Measurements from ENCODE around the gene SF3A2. TPM values are rescaled to one million over a fixed set of nuclear protein-coding genes. Genes with fewer than 3 reads are reported as not detected.

SF3A2 gene
- total RNA-seq, 4 donors from 2014 or later: 25.7 to 39.8 (median 30.3) TPM

DNA sequence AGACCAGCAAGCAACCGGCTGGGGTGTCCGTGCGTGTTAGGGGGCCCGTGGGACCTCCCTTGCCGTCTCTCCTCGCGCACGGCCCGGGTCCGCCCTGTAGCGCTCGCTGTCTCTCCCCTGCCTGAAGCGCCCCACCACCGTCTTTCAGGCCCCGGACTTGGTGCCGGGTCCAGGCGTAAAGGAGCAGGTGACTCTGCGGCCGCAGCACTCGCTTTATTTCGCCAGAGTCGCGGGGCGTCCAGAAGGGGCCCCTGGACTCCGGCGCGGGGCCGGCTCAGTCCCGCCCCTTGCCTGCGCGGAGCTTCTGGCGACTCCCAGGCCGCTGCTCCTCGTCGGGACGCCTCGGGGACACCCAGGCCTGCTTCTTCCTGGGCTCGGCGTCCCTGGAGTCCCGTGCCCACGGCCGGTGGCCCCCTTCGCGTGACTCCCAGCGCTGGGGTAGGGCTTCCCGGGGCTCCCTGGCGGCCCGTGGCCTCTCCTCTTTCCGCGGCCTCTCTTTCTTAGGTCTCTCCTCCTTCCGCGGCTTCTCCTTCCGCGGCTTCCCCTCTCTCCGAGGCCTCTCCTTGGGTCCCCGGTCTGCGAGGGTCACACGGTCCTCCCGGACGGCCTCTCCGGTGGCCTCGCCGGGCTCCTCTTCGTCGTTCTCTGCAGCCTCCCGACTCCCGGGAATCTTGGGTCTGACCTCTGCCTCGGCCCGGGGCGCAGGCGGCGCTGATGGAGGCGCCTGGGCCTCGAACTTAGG, 15.6 kb downstream of the SF3A2 start:
- Histone ChIP-seq H3K4me3 (replicated peaks in 1 of 3) (no peak overlapping the region), H3K4me1 (peaks cover 0 to 38% of the 10 kb centered on the region in 2 donors), H3K27ac (no peak overlapping the region), H3K9me3 (no peaks in the 10 kb centered on the region), H3K36me3 (peaks cover 8 to 11% of the 10 kb centered on the region in 2 donors), H3K27me3 (peaks cover 12% of the 10 kb centered on the region)
- no peak for TF ChIP-seq POLR2A (IDR thresholded peaks at IDR 0.05)
- TF ChIP-seq, protein P1, sequence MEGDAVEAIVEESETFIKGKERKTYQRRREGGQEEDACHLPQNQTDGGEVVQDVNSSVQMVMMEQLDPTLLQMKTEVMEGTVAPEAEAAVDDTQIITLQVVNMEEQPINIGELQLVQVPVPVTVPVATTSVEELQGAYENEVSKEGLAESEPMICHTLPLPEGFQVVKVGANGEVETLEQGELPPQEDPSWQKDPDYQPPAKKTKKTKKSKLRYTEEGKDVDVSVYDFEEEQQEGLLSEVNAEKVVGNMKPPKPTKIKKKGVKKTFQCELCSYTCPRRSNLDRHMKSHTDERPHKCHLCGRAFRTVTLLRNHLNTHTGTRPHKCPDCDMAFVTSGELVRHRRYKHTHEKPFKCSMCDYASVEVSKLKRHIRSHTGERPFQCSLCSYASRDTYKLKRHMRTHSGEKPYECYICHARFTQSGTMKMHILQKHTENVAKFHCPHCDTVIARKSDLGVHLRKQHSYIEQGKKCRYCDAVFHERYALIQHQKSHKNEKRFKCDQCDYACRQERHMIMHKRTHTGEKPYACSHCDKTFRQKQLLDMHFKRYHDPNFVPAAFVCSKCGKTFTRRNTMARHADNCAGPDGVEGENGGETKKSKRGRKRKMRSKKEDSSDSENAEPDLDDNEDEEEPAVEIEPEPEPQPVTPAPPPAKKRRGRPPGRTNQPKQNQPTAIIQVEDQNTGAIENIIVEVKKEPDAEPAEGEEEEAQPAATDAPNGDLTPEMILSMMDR (IDR thresholded peaks at IDR 0.05): no peak
- intact Hi-C loops (cut with DNase I): no loop called here
- no peak for DNase-seq
- 10 to 11% methylated on average over 32 to 47 of the region's 74 CpGs for WGBS, 2 donors

DNA sequence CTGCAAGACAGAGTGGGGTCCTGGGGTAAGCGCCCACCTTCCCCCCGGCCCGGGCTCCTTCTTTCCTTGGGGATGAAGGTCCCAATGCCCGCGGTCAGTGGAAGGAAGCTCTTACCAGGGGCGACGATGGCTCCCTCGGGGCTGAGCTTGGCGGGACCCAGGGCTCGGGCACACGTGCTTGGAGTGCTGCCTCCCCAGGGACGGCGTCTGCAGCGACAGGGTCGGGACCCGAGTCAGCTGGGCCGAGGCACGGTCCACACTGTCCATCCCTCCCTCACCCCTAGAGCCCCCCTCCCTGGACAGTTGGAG, 16.1 kb downstream of the SF3A2 start:
- DNase-seq: no peak
- intact Hi-C loops (cut with DNase I): no loop called here

DNA sequence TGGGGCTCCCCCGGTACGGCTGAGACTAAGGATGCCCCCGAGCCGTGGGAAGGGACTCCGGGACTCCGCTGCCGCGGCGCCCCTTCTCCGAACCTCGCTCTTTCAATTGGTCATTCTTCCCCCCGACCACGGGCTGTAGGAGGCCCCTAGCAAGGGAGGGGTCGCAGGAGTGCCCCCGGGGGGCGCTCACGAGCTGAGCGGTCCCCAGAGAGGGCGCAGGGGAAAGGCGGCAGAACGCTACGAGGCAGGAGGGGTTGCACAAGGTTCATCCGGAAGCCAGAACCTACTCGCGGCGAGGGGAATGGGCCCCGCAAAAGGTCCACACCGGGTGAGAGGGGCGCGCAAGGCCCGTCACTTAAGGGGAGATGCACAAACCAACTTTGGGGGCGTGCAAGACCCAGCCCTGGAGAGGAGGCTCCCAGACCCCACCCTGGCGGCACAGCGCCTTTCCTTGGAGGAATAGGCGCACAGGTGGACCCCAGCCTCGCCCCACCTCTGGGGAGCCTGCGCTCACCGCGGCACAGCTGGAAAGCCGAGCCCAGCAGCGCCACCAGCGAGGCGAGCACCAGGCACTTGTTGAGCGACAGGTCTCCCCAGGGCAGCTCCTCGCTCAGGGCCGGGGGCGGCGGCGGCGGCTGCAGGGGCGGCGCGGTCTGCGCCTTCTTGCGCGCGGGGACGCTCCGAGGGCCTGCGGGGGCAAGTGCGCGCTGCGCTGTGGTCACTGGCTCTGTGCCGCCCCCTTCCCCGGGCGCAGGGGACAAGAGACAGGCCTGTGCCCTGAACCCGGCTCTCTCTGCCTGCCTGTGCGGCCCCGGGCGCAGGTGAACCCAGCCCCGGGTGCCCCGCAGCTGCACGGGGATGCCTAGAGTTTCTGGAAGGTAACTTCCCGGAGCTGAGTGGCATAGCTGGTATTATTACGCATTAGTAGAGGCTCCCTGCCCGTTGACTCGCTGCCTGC, 16.8 kb downstream of the SF3A2 start:
- H3K9me3 ChIP-seq: no peaks in the 10 kb centered on the region
- intact Hi-C loops (cut with DNase I): no loop called here
- no peak for DNase-seq
- no peak overlapping the region for H3K27ac ChIP-seq
- WGBS, 2 donors: 5 to 6% methylated on average over 11 to 51 of the region's 77 CpGs
- no peak for TF ChIP-seq POLR2A (IDR thresholded peaks at IDR 0.05)
- TF ChIP-seq, protein P1 (IDR thresholded peaks at IDR 0.05): no peak
- H3K4me1 ChIP-seq: peaks cover 0 to 38% of the 10 kb centered on the region in 2 donors
- H3K27me3 ChIP-seq: peaks cover 12% of the 10 kb centered on the region
- H3K4me3 ChIP-seq (replicated peaks in 1 of 3): no peak overlapping the region
- H3K36me3 ChIP-seq: no peaks in the 10 kb centered on the region

More for the DNA sequence above, 16.1 kb downstream of the SF3A2 start:
- TF ChIP-seq, protein P1 (IDR thresholded peaks at IDR 0.05): no peak
- TF ChIP-seq POLR2A (IDR thresholded peaks at IDR 0.05): no peak
- peaks cover 0 to 38% of the 10 kb centered on the region in 2 donors for H3K4me1 ChIP-seq
- H3K36me3 ChIP-seq: peaks cover 2 to 5% of the 10 kb centered on the region in 2 donors
- no peak overlapping the region for H3K4me3 ChIP-seq (replicated peaks in 1 of 3)
- no peaks in the 10 kb centered on the region for H3K9me3 ChIP-seq
- no peak overlapping the region for H3K27ac ChIP-seq
- 0 to 3% methylated on average over 1 to 12 of the region's 18 CpGs for WGBS, 2 donors
- H3K27me3 ChIP-seq: peaks cover 12% of the 10 kb centered on the region

DNA sequence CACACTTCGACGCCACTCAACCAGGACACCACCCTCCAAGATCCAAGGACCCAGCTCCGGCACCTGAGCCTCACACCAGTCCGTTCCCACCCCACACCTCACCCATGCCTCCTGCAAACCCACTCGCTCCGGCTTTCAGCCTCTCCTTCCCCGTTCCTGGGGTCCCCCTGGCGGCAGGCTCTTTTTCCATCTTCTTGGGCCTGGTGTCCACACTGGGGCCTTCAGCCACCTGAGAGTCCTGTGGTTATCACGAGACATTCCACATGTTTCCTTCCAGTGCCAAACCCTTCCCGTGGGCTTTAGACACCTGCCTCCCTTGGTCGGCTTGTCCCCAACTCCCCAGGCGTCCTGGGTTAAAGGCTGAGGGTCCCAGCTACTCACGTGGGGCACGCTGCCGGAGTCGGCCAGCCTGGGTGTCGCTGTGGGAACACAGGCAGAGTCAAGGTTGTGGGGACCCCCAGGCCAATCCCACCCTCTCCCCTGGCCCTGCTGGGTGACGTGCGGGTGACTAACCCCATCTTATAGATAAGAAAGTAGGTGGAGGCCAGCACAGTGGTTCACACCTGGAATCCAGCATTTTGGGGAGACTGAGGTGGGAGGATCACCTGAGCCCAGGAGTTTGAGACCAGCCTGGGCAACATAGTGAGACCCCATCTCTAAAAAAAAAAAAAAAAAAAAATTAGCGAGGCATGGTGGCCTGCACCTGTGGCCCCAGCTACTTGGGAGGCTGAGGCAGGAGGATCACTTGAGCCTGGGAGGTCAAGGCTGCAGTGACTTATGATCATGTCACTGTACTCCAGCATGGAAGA, 17.6 kb downstream of the SF3A2 start:
- no peaks in the 10 kb centered on the region for H3K9me3 ChIP-seq
- 63 to 73% methylated on average over 13 to 20 of the region's 20 CpGs for WGBS, 2 donors
- H3K36me3 ChIP-seq: no peaks in the 10 kb centered on the region
- H3K4me3 ChIP-seq (replicated peaks in 1 of 3): no peak overlapping the region
- DNase-seq: no peak
- TF ChIP-seq, protein P1 (IDR thresholded peaks at IDR 0.05): peak in 1 of 6 experiments; percentile 18
- TF ChIP-seq POLR2A (IDR thresholded peaks at IDR 0.05): no peak
- peaks cover 12% of the 10 kb centered on the region for H3K27me3 ChIP-seq
- H3K4me1 ChIP-seq: peaks cover 0 to 38% of the 10 kb centered on the region in 2 donors
- intact Hi-C loops (cut with DNase I): no loop called here
- no peak overlapping the region for H3K27ac ChIP-seq
